ENCODE data around the gene CMSS1. TPM values are rescaled to one million over a fixed set of nuclear protein-coding genes. Genes with fewer than 3 reads are reported as not detected.

The CMSS1 gene
- polyA plus RNA-seq, 1 donor from 2014 or later = 31.8 TPM

- TF ChIP-seq EZH2 (IDR thresholded peaks at IDR 0.05; ENCODE audit: borderline replicate concordance, insufficient read depth, low read length, poor library complexity, severe bottlenecking) (no peak), TAF1 (IDR thresholded peaks at IDR 0.05; ENCODE audit: low read depth) (no peak), POLR2AphosphoS5 (IDR thresholded peaks at IDR 0.05) (no peak)
- Histone ChIP-seq H2AFZ (ENCODE audit: low read depth, low read length) (no peak overlapping the region), H3K4me2 (ENCODE audit: low read length) (no peak overlapping the region)
Measured at GRCh38 chr3:99776516-99777209, 41.0 kb upstream of the CMSS1 start.

GRCh38 chr3:99777210-99777549, 40.5 kb upstream of the CMSS1 start:
- Histone ChIP-seq H3K9me3 (ENCODE audit: low read length) (no peaks in the 10 kb centered on the region), H3K27me3 (ENCODE audit: insufficient read depth, low read depth, low read length) (no peaks in the 10 kb centered on the region), H3K27ac (ENCODE audit: low read length) (no peak overlapping the region), H2AFZ (ENCODE audit: low read depth, low read length) (no peak overlapping the region), H3K9me2 (ENCODE audit: insufficient read depth, low read length) (no peaks in the 10 kb centered on the region), H3K4me3 (ENCODE audit: low read length) (no peak overlapping the region), H3F3A (ENCODE audit: insufficient read depth, low read length, poor library complexity, severe bottlenecking) (no peaks in the 10 kb centered on the region), H3K79me2 (replicated peaks; ENCODE audit: insufficient read depth, low read length) (no peaks in the 10 kb centered on the region), H3K4me2 (ENCODE audit: low read length) (no peak overlapping the region), H3K36me3 (ENCODE audit: insufficient read depth, low read length) (no peaks in the 10 kb centered on the region), H4K20me1 (ENCODE audit: insufficient read depth) (no peaks in the 10 kb centered on the region), H3K9ac (ENCODE audit: low read length) (no peak overlapping the region)
- TF ChIP-seq CTCF (IDR thresholded peaks at IDR 0.05; ENCODE audit: poor library complexity, severe bottlenecking) (no peak), SMC3 (conservative IDR thresholded peaks at IDR 0.05; ENCODE audit: poor library complexity) (no peak), POLR2AphosphoS5 (IDR thresholded peaks at IDR 0.05) (no peak), EP300 (conservative IDR thresholded peaks at IDR 0.05; ENCODE audit: poor library complexity, severe bottlenecking) (no peak), RAD21 (conservative IDR thresholded peaks at IDR 0.05) (no peak), REST (IDR thresholded peaks at IDR 0.05; ENCODE audit: borderline replicate concordance) (no peak), MXI1 (conservative IDR thresholded peaks at IDR 0.05; ENCODE audit: poor library complexity, severe bottlenecking) (no peak), TAF1 (IDR thresholded peaks at IDR 0.05; ENCODE audit: low read depth) (no peak), EZH2 (IDR thresholded peaks at IDR 0.05; ENCODE audit: borderline replicate concordance, insufficient read depth, low read length, poor library complexity, severe bottlenecking) (no peak)

More at GRCh38 chr3:99776516-99777209, 41.0 kb upstream of the CMSS1 start:
- H3K4me3 ChIP-seq (ENCODE audit: low read length) = no peak overlapping the region
- H3K9me3 ChIP-seq (ENCODE audit: low read length) = no peaks in the 10 kb centered on the region
- no peaks in the 10 kb centered on the region for H4K20me1 ChIP-seq (ENCODE audit: insufficient read depth)
- no peaks in the 10 kb centered on the region for H3K27me3 ChIP-seq (ENCODE audit: insufficient read depth, low read depth, low read length)
- no peak overlapping the region for H3K9ac ChIP-seq (ENCODE audit: low read length)
- no peak overlapping the region for H3K27ac ChIP-seq (ENCODE audit: low read length)
- H3F3A ChIP-seq (ENCODE audit: insufficient read depth, low read length, poor library complexity, severe bottlenecking) = no peaks in the 10 kb centered on the region
- H3K36me3 ChIP-seq (ENCODE audit: insufficient read depth, low read length) = no peaks in the 10 kb centered on the region
- H3K79me2 ChIP-seq (replicated peaks; ENCODE audit: insufficient read depth, low read length) = no peaks in the 10 kb centered on the region
- no peaks in the 10 kb centered on the region for H3K9me2 ChIP-seq (ENCODE audit: insufficient read depth, low read length)
